ENCODE measurements around the gene ZNF727. TPM values are rescaled to one million over a fixed set of nuclear protein-coding genes. Genes with fewer than 3 reads are reported as not detected.
"Not testable (repeated sequence)": the region's sequence is repeated elsewhere in the genome, so short reads cannot be mapped to it uniquely, and the experiment has no call there.

The ZNF727 gene
- total RNA-seq (ENCODE audit: insufficient read depth, low replicate concordance) = 3.1 TPM

DNA sequence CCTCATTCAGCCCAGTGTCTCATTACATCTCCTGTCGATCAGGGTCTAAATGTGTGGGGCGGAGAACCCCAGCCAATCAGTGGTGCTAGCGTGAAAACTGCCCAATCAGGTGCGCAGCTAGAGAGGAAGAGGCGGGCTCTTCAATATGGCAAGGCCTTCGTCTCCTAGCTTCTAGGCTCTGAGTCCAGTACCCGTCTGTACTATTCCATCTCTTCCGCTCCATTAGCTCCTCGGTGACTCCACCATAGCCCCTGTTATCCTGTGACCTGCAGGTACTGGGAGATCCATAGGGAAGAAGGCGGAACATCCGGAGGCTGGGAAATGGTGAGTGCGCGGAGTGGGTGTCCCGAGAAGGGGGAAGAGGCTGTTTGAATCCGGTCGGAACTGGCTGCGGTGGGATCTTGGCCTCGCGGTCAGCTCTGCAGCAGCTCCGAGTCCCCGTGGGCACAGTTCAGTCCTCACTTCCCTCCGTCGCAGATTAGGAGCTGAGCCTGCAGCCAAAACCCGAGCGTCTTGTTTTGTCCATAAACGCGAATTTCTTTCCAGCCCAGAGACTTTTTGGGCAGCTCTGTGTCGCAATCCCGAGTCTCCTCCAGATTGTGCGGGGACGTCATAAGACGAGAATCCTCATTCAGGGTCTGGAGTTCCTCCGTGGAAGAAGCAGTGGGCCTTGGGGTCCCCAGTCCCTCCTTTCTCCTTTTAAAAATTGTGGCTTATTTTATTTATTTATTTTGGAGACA lies at the start of gene ZNF727:
TSS of gene ZNF727 (plus strand) at position 134 of the 740 bp plus-strand sequence. CDS start at position 322, 188 bp downstream.
- peak; percentile 18 for DNase-seq (ENCODE audit: low spot score)

DNA sequence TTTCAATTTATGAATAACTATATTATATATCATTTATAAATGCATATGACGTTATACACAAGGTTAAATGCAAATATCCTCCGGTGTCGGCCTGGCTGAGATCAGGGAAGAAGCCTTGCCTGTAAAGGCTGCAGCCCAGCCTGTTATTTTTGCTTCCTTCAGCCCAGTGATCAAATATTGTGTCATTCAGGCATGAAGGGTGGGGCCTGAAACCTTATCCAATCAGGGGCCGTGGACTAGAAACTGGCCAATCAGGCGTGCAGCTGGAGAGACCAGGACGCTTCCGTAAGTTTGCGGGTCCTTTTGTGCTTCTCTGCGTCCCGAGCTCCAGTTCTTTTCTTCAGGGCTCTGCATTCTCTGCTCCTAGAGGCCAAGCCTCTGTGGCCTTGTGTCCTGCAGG lies 46.7 kb upstream of the ZNF727 start, which contains the start of gene ZNF722:
TSS of gene ZNF722 (plus strand) at position 301 of the 400 bp plus-strand sequence. CDS start 113 bp downstream, outside the sequence.
- no peak for DNase-seq (ENCODE audit: low spot score)

DNA sequence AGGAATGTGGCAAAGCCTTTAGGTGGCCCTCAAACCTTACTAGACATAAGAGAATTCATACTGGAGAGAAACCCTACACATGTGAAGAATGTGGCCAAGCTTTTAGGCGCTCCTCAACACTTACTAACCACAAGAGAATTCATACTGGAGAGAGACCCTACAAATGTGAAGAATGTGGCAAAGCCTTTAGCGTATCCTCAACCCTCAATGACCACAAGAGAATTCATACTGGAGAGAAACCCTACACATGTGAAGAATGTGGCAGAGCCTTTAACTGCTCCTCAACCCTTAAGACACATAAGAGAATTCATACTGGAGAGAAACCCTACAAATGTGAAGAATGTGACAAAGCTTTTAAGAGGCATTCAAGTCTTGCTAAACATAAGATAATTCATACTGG lies 29.7 kb upstream of the ZNF727 start:
- DNase-seq (ENCODE audit: low spot score) = not testable (repeated sequence)

DNA sequence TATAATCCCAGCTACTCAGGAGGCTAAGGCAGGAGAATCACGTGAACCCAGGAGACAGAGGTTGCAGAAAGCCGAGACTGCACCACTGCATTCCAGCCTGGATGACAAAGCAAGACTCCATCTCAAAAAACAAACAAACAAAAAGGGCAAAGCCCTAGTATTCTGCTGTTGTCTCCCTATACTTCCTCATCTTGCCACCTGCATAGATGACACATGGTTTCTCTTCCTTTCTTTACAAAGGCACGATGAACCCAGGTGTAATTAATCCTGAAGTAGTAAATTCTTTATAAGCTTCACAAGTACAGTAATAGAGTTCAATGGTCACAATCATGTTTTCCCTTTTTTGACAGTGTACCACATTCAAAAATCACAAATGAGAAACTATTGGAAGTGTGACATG lies 9.8 kb upstream of the ZNF727 start:
- DNase-seq (ENCODE audit: low spot score) = no peak

DNA sequence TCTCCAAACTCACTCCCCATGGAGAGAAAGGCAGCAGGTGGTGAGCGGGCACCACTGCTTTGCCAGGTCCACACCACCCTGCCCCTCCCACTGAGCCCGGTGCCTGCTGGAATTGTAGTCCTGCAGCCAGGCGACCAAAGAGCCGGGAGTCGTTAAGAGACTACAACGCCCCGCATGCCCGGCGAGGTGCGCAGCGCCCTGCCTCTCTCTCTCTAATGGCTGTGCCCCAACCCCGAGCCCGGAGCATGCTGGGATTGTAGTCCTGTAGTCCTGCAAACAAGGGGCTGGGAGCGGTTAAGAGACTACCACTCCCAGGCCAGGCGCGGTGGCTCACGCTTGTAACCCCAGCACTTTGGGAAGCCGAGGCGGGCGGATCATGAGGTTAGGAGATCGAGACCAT lies 8.1 kb upstream of the ZNF727 start:
- DNase-seq (ENCODE audit: low spot score) = no peak

DNA sequence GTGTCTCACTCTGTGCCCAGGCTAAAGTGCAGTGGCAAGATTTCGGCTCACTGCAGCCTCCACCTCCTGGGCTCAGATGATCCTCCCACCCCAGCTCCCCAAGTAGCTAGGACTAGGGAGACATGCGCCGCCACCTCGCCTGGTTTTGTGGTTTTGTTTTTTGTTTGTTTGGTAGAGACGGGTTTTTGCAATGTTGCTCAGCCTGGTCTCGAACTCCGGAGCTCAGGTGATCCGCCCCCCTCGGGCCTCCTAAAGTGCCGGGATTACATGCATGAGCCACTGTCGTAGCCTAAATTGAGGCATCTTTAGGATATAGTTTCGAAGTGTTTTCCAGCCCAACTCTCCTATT lies 781 bp downstream of the ZNF727 start:
- no peak for DNase-seq (ENCODE audit: low spot score)

DNA sequence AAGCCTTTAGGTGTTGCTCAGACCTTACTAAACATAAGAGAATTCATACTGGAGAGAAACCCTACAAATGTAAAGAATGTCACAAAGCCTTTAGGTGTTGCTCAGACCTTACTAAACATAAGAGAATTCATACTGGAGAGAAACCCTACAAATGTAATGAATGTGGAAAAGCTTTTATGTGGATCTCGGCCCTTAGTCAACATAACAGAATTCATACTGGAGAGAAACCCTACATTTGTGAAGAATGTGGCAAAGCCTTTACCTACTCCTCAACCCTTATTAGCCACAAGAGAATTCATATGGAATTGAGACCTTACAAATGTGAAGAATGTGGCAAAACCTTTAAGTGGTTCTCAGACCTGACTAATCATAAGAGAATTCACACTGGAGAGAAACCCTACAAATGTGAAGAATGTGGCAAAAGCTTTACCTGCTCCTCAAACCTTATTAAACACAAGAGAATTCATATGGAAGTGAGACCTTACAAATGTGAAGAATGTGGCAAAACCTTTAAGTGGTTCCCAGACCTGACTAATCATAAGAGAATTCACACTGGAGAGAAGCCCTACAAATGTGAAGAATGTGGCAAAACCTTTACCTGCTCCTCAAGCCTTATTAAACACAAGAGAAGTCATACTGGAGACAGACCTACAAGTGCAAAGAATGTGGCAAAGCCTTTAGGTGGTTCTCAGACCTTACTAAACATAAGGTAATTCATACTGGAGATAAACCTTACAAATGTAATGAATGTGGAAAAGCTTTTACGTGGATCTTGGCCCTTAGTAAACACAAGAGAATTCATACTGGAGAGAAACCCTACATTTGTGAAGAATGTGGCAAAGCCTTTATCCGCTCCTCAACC lies 32.8 kb downstream of the ZNF727 start:
- DNase-seq (ENCODE audit: low spot score) = not testable (repeated sequence)

DNA sequence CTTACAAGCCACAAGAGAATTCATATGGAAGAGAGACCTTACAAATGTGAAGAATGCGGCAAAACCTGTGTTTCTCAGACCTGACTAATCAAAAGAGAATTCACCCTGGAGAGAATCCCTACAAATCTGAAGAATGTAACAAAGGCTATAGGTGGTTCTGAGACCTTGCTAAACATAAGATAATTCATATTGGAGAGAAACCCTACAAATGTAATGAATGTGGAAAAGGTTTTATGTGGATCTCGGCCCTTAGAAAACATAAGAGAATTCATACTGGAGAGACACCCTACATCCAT lies 33.4 kb downstream of the ZNF727 start:
- no peak for DNase-seq (ENCODE audit: low spot score)

DNA sequence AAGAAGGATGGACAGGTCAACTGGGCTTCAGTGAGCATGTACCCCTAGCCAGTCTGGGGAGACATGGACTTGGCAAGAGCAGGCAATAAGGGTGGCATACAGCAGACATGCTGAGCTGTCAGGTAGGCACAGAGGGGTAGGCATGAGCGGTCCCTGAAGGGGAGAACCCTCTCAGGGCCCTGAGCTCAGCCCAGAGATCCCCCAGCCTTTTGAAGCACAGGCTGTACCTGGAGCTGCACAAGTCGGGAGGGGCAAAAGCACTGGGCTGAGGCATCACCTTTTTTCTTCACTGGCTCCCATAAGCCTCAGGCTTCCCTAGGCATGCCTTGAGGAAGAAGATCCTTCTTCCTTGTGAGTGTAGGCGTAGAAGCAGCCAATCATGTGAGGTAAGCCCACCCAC lies 42.3 kb downstream of the ZNF727 start:
- no peak for DNase-seq (ENCODE audit: low spot score)

DNA sequence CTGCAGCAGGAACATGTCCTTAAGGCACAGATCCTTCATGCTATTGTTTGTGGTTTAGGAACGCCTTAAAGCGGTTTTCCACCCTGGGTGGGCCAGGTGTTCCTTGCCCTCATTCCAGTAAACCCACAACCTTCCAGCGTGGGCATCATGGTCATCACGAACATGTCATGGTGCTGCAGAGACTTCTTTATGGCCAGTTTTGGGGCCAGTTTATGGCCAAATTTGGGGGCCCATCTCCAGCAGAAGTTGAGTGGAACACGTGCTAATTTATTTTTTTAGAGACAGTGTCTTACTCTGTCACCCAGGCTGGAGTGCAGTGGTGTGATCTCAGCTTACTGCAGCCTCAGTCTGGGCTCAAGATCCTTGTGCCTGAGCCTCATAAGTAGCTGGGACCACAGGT lies 43.6 kb downstream of the ZNF727 start:
- not testable (repeated sequence) for DNase-seq (ENCODE audit: low spot score)

Other genes with a start within 250 kb of the ZNF727 start
- 7.2 TPM for gene ZNF722, start 46.6 kb upstream of the ZNF727 start, total RNA-seq (ENCODE audit: insufficient read depth, low replicate concordance)
- 9.6 TPM for gene ZNF735, start 161.8 kb downstream of the ZNF727 start, total RNA-seq (ENCODE audit: insufficient read depth, low replicate concordance)
- gene ZNF679, start 183.0 kb downstream of the ZNF727 start, total RNA-seq (ENCODE audit: insufficient read depth, low replicate concordance) = not detected